Rectal smooth muscle tissue (tissue), 1 donor: ENCODE measurements around the gene SEC24D.
"Not testable (repeated sequence)": the region's sequence is repeated elsewhere in the genome, so short reads cannot be mapped to it uniquely, and the experiment has no call there.

Experiments used
- H3K27ac ChIP-seq: one replicate; pipeline ENCODE4 v1.7.0; 2013; ENCODE audit warnings: low read depth, low read length, inconsistent platforms
- H3K27me3 ChIP-seq: one replicate; pipeline ENCODE4 v1.7.0; 2013; ENCODE audit warnings: low read length; ENCODE audit not compliant: control insufficient read depth, insufficient read depth
- H3K36me3 ChIP-seq: one replicate; pipeline ENCODE4 v1.7.0; 2013; ENCODE audit warnings: low read length; ENCODE audit not compliant: control insufficient read depth, insufficient read depth
- H3K4me1 ChIP-seq: one replicate; pipeline ENCODE4 v1.7.0; 2013; ENCODE audit warnings: low read length; ENCODE audit not compliant: control insufficient read depth, insufficient read depth
- H3K4me3 ChIP-seq: one replicate; pipeline ENCODE4 v1.7.0; 2013; ENCODE audit warnings: low read length
- H3K9ac ChIP-seq: one replicate; pipeline ENCODE4 v1.7.0; 2013; ENCODE audit warnings: low read length

The SEC24D gene, protein sequence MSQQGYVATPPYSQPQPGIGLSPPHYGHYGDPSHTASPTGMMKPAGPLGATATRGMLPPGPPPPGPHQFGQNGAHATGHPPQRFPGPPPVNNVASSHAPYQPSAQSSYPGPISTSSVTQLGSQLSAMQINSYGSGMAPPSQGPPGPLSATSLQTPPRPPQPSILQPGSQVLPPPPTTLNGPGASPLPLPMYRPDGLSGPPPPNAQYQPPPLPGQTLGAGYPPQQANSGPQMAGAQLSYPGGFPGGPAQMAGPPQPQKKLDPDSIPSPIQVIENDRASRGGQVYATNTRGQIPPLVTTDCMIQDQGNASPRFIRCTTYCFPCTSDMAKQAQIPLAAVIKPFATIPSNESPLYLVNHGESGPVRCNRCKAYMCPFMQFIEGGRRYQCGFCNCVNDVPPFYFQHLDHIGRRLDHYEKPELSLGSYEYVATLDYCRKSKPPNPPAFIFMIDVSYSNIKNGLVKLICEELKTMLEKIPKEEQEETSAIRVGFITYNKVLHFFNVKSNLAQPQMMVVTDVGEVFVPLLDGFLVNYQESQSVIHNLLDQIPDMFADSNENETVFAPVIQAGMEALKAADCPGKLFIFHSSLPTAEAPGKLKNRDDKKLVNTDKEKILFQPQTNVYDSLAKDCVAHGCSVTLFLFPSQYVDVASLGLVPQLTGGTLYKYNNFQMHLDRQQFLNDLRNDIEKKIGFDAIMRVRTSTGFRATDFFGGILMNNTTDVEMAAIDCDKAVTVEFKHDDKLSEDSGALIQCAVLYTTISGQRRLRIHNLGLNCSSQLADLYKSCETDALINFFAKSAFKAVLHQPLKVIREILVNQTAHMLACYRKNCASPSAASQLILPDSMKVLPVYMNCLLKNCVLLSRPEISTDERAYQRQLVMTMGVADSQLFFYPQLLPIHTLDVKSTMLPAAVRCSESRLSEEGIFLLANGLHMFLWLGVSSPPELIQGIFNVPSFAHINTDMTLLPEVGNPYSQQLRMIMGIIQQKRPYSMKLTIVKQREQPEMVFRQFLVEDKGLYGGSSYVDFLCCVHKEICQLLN

DNA sequence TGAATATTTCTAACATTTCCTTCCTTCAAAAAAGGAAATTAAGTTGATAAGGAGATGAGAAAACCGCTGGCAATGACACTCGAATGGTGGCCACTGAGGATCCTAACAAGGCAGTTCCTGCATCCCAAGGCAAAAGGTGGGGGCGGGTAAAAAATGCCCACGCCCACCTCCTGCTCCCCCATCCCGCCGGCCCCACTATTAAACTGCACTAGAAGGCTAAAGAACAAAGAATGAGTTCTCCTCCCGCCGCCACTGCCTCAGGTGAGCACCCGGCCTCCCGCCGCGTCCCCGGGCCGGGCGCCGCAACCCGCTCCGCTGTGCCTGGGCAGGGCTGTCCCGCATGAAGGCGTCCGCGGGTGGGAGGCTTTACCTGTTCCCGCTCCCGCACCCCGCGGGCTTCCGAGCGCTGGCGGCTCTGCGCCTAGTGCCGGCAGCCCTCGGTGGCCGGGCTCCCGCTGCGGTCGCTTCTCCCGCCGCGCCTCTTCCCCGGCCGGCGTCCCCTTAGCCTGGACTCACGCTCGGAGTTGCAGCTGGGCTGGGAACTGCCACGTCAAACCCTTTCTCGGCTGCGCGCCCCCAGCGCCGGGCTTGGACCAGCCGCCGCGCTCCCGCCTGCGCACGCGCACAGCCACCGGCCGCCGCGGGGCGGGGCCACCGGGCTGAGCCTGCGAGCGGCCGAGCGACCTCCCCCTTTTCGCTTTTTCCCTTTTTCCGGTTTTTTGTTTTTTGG, at the start of gene SEC24D:
Gene SEC24D (minus strand): TSS at position 556 of the 730 bp plus-strand sequence. CDS start 2,430 bp downstream, outside the sequence.
- Histone ChIP-seq H3K4me1 (peaks cover 12% of the 10 kb centered on the region), H3K4me3 (peak within 1 kb of the TSS; percentile 90), H3K36me3 (peaks cover 3% of the 10 kb centered on the region), H3K9ac (peak within 1 kb of the TSS; percentile 75), H3K27ac (peak within 1 kb of the TSS; percentile 93), H3K27me3 (no peaks in the 10 kb centered on the region)

DNA sequence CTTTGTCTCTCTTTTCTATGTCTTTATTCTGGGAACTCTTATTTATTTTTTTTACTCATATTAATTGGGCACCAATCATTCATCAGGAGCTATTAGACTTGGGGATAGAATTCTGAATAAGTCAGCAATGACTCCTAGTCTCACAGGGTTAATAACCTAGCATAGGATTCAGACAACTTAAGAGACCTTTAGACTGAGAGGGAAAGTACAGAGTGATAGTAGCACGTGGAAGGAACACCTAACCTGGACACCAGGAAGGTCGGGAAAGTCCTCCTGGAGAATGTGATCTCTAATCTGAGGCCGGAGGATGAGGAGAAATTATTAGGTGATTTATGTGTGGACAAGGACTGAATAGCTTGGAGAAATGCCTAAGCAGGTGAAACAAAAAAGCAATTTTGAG, 48.8 kb upstream of the SEC24D start:
- H3K27ac ChIP-seq, result no peak overlapping the region
- no peaks in the 10 kb centered on the region for H3K27me3 ChIP-seq
- no peaks in the 10 kb centered on the region for H3K36me3 ChIP-seq
- no peak overlapping the region for H3K4me3 ChIP-seq
- H3K4me1 ChIP-seq, result peaks cover 5% of the 10 kb centered on the region
- H3K9ac ChIP-seq, result no peak overlapping the region

DNA sequence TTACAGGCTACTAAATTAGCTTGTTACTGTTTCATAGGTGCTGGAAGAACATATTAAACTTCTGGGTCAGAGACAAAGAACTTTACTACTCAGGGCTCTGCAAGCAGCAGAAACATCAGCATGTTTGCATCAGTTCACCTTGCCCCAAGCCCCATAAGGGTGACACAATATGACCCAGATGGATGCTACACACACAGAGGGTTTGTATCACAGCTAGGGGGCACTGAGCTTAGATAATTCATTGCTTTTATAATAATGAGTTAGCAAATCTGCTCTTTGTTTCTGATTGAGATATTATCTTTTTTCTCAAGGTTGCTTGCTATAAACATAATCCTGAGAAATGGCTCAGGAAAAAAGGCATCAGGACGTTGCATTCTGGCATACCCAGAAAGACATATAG, 47.9 kb upstream of the SEC24D start:
- no peaks in the 10 kb centered on the region for H3K36me3 ChIP-seq
- no peak overlapping the region for H3K9ac ChIP-seq
- H3K27me3 ChIP-seq, result no peaks in the 10 kb centered on the region
- H3K4me3 ChIP-seq, result no peak overlapping the region
- H3K27ac ChIP-seq, result no peak overlapping the region
- H3K4me1 ChIP-seq, result peaks cover 5% of the 10 kb centered on the region

DNA sequence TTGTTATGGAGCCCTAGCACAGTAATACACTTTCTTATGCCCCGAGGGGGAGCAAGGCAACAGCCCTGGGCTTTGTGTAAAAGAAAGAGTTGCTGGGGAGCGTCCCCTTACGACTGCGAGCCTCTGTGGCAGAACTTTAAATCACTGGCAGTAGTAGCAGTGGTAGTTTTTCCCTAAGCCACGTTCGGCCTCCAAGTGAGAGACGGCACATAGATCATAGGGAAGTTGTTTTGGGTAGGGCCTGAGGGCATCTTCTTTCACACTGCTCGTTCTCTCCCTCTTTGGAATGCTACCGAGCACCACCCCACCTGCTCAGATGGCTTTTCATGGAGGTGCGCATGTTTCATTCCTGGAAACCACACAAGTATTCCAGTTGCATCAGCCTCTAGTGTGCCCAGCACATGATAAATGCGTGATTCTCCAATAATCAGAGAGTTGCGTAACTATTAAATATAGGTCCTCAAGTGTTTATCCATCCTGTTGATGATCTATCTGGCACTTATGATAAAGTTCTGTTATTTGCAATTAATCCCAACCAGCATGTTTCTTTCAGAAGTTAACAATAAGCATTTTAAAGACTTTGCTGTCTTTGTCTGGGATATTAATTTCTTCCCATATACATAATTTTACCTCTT, 45.7 kb upstream of the SEC24D start:
- Histone ChIP-seq H3K36me3 (no peaks in the 10 kb centered on the region), H3K4me3 (no peak overlapping the region), H3K9ac (no peak overlapping the region), H3K4me1 (no peaks in the 10 kb centered on the region), H3K27ac (no peak overlapping the region), H3K27me3 (no peaks in the 10 kb centered on the region)

DNA sequence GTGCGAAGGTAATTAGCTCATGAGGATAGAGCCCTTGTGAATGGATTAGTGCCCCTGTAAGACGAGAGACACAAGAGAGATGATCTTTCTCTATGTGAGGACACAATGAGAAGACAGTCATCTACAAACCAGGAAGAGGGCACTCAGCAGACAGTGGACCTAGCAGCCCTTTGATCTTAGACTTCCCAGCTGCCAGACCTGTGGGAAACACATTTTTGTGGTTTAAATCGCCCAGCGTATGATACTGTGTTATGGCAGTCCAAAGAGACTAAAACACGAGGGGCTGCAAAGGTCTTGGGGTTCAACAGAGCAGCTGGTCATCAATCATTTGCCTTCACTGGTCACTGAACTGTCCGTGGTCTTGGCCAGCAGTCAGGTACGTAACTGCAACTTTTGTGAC, 43.5 kb upstream of the SEC24D start:
- H3K27ac ChIP-seq, result no peak overlapping the region
- no peaks in the 10 kb centered on the region for H3K4me1 ChIP-seq
- H3K36me3 ChIP-seq, result no peaks in the 10 kb centered on the region
- no peak overlapping the region for H3K4me3 ChIP-seq
- no peaks in the 10 kb centered on the region for H3K27me3 ChIP-seq
- no peak overlapping the region for H3K9ac ChIP-seq

DNA sequence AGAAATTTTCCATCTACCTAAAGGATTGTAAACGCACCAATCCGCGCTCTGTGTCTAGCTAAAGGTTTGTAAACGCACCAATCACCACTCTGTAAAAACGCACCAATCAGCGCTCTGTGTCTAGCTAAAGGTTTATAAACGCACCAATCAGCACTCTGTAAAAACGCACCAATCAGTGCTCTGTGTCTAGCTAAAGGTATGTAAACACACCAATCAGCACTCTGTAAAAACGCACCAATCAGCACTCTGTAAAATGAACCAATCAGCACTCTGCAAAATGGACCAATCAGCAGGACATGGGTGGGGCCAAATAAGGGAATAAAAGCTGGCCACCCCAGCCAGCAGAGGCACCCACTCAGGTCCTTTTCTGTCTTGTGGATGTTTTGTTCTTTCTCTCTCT, 42.6 kb upstream of the SEC24D start:
- H3K4me3 ChIP-seq, H3K27me3 ChIP-seq, H3K9ac ChIP-seq, H3K27ac ChIP-seq, H3K4me1 ChIP-seq, H3K36me3 ChIP-seq: not testable (repeated sequence)

DNA sequence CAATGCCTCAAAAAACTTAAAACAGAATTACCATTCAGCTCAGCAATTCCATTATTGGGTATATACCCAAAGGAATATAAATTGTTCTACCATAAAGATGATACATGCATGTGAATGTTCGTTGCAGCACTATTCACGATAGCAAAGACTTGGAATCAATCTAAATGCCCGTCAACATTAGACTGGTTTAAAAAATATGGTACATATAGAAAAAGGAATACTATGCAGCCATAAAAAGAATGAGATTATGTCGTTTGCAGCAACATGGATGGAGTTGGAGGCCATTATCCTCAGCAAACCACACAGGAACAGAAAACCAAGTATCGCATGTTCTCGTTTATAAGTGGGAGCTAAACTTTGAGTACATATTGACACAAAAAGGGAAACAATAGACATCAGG, 41.9 kb upstream of the SEC24D start:
- H3K9ac ChIP-seq, result no peak overlapping the region
- no peaks in the 10 kb centered on the region for H3K4me1 ChIP-seq
- H3K27me3 ChIP-seq, result no peaks in the 10 kb centered on the region
- H3K27ac ChIP-seq, result no peak overlapping the region
- no peak overlapping the region for H3K4me3 ChIP-seq
- H3K36me3 ChIP-seq, result no peaks in the 10 kb centered on the region

DNA sequence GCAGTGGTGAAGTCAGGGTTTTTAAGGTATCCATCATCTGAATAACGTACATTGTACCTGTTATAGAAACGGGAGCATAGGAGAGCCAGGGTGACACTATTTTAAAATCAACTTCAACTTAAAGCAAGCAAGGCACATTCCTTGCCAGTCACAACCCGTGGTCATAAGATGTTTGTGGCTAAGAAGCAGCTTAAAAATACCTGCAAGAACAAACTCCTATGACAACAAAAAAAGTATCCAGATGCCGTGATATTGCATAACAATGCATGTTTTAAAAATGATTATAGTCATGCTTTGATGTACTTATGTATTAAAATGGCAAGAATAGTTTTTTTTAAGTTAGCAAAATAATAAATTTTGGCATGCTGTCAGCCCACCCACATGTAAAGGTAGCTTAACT, 36.3 kb upstream of the SEC24D start:
- Histone ChIP-seq H3K36me3 (no peaks in the 10 kb centered on the region), H3K27ac (no peak overlapping the region), H3K27me3 (no peaks in the 10 kb centered on the region), H3K4me1 (peaks cover 3% of the 10 kb centered on the region), H3K9ac (no peak overlapping the region), H3K4me3 (no peak overlapping the region)

DNA sequence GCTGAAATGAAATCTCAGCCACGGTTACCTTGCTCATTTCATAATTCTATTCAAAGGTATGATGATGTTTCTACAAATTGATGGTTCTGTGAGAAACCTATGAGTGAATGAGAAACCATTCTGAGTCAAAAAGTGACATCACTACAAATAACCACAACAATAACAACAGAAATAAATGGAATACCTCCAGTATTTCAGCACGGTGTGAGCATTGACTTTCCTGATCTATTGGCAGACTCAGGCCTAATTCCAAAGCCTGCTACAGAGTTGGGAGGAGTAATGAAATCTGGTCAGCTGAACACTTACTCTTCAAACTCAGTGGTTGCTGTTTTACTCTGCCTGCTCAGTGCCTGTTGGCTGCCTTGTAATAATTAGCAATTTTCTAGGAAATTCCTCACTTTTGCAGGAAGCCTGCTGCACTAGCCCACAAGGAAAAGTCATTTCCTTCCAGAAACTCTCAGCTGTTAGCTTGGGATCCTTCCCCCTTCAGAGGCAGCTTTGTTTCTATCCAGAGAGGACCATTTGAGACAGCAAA, 33.9 kb upstream of the SEC24D start:
- Histone ChIP-seq H3K27ac (peak overlapping the region; percentile 1), H3K4me3 (no peak overlapping the region)

DNA sequence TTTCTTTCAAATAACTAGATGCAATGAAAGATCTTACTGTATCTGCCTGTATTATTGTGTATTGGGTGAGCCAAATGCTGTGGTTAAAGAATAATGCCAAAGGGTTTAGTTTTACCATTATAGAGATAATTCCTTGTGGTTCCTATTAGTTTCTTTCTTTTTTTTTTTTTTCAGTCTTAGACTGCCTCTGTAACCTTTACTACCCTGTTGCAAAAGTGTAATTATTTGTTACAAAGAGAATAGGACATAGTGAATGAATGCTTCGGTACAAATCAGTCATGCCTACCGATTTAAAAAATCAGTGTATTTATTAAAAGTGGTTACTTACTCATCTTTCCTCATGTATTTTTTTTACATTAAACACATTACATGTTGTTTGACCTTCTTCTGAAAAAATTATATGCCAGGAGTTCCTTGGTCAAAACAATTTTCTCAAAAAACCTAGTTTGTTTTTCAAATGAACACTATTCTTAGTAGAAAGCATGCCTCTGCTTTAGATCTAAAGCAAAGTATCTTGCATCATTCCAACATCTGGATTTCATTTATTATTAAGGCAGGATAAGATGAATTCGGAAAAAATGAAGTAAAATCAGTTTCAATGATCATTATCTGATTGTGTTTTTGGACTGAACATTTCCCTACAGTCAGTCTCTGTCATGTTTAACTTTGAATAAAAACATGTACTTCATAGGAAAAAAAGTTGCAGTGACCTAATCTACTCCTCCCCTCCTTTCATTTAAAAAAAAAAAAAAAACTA, 31.6 kb upstream of the SEC24D start:
- peaks cover 10% of the 10 kb centered on the region for H3K4me1 ChIP-seq
- no peaks in the 10 kb centered on the region for H3K36me3 ChIP-seq
- H3K27me3 ChIP-seq, result no peaks in the 10 kb centered on the region
- H3K9ac ChIP-seq, result no peak overlapping the region
- no peak overlapping the region for H3K27ac ChIP-seq
- no peak overlapping the region for H3K4me3 ChIP-seq

More for the DNA sequence above, 33.9 kb upstream of the SEC24D start:
- Histone ChIP-seq H3K9ac (no peak overlapping the region), H3K27me3 (no peaks in the 10 kb centered on the region), H3K36me3 (no peaks in the 10 kb centered on the region), H3K4me1 (peaks cover 10% of the 10 kb centered on the region)

DNA sequence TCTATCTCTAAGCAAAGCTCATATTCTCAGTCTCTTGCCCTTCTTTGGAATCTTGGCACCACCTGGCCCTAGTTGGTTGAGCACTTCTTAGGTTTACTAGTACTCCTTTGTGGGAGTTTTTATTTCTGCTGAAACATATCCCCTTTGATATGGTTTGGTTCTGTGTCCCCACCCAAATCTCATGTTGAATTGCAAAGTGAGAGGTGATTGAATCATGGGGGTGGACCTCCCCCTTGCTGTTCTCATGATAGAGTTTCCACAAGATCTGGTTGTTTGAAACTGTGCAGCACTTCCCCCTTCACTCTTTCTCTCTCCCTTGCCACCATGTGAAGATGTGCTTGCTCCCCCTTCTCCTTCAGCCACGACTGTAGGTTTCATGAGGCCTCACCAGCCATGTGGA, 30.5 kb upstream of the SEC24D start:
- Histone ChIP-seq H3K36me3 (no peaks in the 10 kb centered on the region), H3K4me1 (peaks cover 10% of the 10 kb centered on the region), H3K27ac (no peak overlapping the region), H3K27me3 (no peaks in the 10 kb centered on the region), H3K4me3 (no peak overlapping the region), H3K9ac (no peak overlapping the region)
